HG02610 (cell line): ENCODE measurements around the gene MREG.

Experiments used
- ATAC-seq: cut with Tn5 transposase; IDR thresholded peaks from one replicate; pipeline ENCODE4 v1.9.1; 2021; ENCODE audit warnings: mild to moderate bottlenecking, moderate library complexity; ENCODE audit not compliant: unreplicated experiment

MREG gene

DNA sequence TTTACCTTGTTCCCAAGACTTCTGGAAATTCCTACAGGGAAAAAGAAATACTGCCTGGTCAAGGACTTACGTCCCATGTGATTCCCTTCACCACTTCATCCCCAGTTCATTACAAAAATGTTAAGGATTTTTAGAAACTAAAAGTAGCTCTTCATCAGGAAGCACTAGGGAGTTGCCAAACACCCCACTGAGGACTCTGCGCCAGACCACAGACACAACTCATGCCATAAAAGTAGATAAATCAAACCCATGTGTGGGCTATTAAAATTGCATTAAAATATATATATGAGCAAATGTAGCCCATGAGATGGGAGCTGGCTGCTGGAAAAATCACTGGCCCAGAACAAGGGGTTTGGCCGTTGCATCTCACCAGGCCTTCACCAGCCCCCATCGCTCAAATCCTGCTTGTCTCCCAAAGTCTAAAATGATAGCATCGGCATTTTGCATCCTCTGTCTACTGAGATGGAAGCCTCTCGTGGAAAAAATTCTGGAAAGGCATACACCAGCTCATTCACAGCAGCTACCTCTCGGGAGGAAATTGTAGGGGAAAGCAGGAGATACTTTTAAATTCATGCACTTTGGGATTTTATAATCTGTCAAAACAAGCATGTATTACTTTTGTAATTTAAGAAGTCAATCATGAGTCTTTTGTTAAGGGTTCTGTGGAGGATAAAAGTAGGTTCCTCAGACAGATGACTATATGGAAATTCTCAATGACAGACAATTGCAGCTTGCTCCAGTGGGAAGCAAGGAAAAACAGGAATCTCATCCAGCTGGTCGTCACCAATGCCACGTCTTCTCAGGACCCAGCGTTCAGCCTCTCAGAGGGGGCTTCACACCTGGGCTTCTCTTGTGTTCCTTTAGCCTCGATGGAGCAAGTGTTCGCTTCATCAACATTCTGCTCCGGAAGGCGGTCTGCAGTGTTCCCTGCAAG is 113.9 kb downstream of the MREG start:
- no peak for ATAC-seq

DNA sequence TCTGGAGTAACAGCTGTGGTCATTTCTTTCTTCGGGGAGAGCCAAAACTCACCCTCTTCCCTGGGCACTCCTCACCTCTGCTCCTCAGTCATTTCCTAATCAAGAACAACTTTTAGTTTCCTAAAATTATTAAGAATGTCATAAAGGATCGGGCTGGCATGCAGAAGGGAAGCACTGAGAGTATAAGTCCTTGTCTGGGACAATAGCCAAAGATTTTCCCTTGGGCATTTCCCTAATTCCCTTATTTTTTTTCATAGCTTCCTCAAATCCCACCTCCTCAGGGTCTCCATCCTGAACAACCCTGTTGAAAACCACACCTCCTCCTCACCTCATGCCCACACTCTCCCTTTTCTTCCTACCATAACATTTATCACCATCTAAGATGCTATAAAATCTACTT is 115.0 kb downstream of the MREG start:
- no peak for ATAC-seq

DNA sequence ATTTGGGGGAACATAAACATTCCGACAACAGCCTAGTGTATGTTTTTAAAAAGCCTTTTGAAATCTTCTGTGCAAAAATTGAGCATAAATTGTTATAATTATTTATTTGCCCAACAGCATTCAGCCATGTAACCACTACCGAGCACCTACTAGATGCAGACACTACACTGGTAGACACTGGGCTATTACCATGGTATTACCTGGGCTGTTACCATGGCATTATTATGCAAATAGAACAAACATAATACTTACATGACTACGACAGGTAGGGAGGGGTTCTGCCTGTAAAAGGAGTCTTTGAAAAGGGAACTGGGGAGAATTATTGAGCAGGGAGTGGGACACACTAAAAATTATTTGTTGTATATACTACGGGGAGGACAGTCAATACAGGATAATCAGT is 116.4 kb downstream of the MREG start:
- ATAC-seq: no peak

DNA sequence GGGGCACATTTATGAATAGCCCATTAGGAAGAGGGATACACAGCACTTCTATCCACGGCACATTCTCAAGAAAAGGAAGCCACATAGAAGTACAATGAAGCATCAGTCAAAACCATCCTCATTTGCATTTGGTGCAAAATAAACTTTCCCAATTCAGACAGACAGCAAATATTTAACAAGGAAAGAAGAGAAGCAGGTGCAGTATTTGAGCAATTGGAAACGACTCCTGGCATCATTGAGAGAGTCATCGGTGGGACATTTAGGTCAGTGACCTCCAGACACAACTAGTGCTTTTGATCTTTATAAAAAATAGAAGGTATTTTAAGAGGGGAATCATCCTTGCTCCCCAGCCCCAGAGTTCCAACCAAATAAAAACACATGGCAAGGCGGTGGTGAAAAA is 118.0 kb downstream of the MREG start:
- ATAC-seq: no peak
